Ishikawa (cell line): ENCODE data around the gene PFDN2.

Experiments
- CEBPB ChIP-seq: IDR thresholded peaks from 2 replicates; pipeline ENCODE4 v1.6.1; 2012
- EP300 ChIP-seq: IDR thresholded peaks from 2 replicates; pipeline ENCODE4 v1.6.1; 2012; ENCODE audit warnings: borderline replicate concordance
- FOXM1 ChIP-seq: IDR thresholded peaks from 2 replicates; pipeline ENCODE4 v1.6.1; 2012; ENCODE audit warnings: low read depth, borderline replicate concordance
- NFIC ChIP-seq: IDR thresholded peaks from 2 replicates; pipeline ENCODE4 v1.6.1; 2012
- TAF1 ChIP-seq: IDR thresholded peaks from 2 replicates; pipeline ENCODE4 v1.6.1; 2012; ENCODE audit warnings: low read depth, mild to moderate bottlenecking
- TCF12 ChIP-seq: IDR thresholded peaks from 2 replicates; pipeline ENCODE4 v1.6.1; 2012; ENCODE audit warnings: low read depth
- TEAD4 ChIP-seq: IDR thresholded peaks from 2 replicates; pipeline ENCODE4 v1.6.1; 2012
- TF ChIP-seq, protein P1 (sequence below): IDR thresholded peaks from 2 replicates; pipeline ENCODE4 v1.6.1; 2012; ENCODE audit warnings: low read depth, mild to moderate bottlenecking
- TF ChIP-seq, protein P2 (sequence below): IDR thresholded peaks from 2 replicates; pipeline ENCODE4 v1.6.1; 2012

DNA sequence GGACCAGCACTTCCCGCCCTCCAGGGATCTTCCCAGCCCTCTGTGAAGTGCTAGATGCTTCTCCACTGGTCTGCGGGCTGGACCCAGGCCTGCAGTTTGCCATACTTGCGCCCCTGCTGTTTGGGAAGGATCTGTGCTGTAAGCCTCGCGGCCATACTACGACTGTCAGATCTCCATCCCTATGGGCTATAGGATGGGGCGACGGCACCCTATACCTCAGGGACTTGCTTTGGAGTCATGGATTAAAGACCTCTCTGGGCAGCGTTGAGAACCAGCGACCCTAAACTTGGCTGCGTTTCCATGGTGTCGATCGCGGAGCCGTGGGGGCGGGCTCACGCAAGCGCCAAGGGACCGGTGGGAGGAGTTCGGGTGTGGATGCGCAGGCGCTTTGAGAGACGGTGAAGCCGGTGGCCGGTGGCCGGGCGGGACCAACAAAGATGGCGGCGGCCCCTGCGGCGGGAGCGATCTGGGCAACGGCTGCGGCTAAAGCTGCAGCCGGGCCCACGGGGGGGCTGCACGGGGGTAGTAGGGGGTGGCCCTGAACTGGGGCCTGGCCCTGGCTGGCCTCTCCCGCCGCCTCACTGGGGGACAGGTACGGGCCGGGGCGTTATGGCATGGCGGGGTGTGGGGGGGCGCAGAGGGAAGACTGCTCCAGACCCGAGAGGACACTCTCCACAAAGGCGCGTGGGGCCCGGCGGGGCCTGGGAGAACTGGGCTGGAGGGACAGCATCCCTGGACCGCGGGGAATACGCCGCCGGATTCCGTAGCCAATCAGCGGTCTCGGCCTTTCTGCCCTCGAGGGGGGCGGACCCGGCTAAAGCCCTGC, 41.5 kb upstream of the PFDN2 start, which contains the start of gene USP21:
- TF ChIP-seq TAF1 (peak; percentile 100), EP300 (0 out of 2 replicates have a peak, but pooled peaks have one; percentile 22), TEAD4 (no peak), NFIC (no peak), CEBPB (no peak), FOXM1 (no peak), TCF12 (peak; percentile 62)
- TF ChIP-seq, protein P1, sequence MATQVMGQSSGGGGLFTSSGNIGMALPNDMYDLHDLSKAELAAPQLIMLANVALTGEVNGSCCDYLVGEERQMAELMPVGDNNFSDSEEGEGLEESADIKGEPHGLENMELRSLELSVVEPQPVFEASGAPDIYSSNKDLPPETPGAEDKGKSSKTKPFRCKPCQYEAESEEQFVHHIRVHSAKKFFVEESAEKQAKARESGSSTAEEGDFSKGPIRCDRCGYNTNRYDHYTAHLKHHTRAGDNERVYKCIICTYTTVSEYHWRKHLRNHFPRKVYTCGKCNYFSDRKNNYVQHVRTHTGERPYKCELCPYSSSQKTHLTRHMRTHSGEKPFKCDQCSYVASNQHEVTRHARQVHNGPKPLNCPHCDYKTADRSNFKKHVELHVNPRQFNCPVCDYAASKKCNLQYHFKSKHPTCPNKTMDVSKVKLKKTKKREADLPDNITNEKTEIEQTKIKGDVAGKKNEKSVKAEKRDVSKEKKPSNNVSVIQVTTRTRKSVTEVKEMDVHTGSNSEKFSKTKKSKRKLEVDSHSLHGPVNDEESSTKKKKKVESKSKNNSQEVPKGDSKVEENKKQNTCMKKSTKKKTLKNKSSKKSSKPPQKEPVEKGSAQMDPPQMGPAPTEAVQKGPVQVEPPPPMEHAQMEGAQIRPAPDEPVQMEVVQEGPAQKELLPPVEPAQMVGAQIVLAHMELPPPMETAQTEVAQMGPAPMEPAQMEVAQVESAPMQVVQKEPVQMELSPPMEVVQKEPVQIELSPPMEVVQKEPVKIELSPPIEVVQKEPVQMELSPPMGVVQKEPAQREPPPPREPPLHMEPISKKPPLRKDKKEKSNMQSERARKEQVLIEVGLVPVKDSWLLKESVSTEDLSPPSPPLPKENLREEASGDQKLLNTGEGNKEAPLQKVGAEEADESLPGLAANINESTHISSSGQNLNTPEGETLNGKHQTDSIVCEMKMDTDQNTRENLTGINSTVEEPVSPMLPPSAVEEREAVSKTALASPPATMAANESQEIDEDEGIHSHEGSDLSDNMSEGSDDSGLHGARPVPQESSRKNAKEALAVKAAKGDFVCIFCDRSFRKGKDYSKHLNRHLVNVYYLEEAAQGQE, result no peak
- TF ChIP-seq, protein P2, sequence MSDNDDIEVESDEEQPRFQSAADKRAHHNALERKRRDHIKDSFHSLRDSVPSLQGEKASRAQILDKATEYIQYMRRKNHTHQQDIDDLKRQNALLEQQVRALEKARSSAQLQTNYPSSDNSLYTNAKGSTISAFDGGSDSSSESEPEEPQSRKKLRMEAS, result peak; percentile 12
